Measurements from ENCODE around the gene HLCS.

The HLCS gene

GRCh38 chr21:36732217-36732616 lies 234.3 kb downstream of the HLCS start:
- no peak for DNase-seq (ENCODE audit: low spot score)
- in situ Hi-C loops (cut with MboI; ENCODE audit: low pct_unique_long_range_greater_than_20kb, low sequenced_read_pairs, unreplicated experiment): no loop called here
- no peak for TF ChIP-seq CTCF (IDR thresholded peaks at IDR 0.05; ENCODE audit: extremely low read depth, insufficient read depth, missing control alignments)

- in situ Hi-C loops (cut with MboI; ENCODE audit: low pct_unique_long_range_greater_than_20kb, low sequenced_read_pairs, unreplicated experiment): no loop called here
- DNase-seq (ENCODE audit: low spot score): no peak
- no peak for TF ChIP-seq CTCF (IDR thresholded peaks at IDR 0.05; ENCODE audit: extremely low read depth, insufficient read depth, missing control alignments)
Measured at GRCh38 chr21:36730291-36731281, 235.9 kb downstream of the HLCS start.

GRCh38 chr21:36729310-36729970 lies 237.0 kb downstream of the HLCS start:
- DNase-seq (ENCODE audit: low spot score): no peak
- TF ChIP-seq CTCF (IDR thresholded peaks at IDR 0.05; ENCODE audit: extremely low read depth, insufficient read depth, missing control alignments): no peak
- in situ Hi-C loops (cut with MboI; ENCODE audit: low pct_unique_long_range_greater_than_20kb, low sequenced_read_pairs, unreplicated experiment): no loop called here

- in situ Hi-C loops (cut with MboI; ENCODE audit: low pct_unique_long_range_greater_than_20kb, low sequenced_read_pairs, unreplicated experiment): no loop called here
- DNase-seq (ENCODE audit: low spot score): no peak
- TF ChIP-seq CTCF (IDR thresholded peaks at IDR 0.05; ENCODE audit: extremely low read depth, insufficient read depth, missing control alignments): no peak
Measured at GRCh38 chr21:36728371-36729111, 237.9 kb downstream of the HLCS start.

GRCh38 chr21:36727866-36728265 lies 238.6 kb downstream of the HLCS start:
- TF ChIP-seq CTCF (IDR thresholded peaks at IDR 0.05; ENCODE audit: extremely low read depth, insufficient read depth, missing control alignments): no peak
- DNase-seq (ENCODE audit: low spot score): no peak
- in situ Hi-C loops (cut with MboI; ENCODE audit: low pct_unique_long_range_greater_than_20kb, low sequenced_read_pairs, unreplicated experiment): no loop called here

- TF ChIP-seq CTCF (IDR thresholded peaks at IDR 0.05; ENCODE audit: extremely low read depth, insufficient read depth, missing control alignments): no peak
- in situ Hi-C loops (cut with MboI; ENCODE audit: low pct_unique_long_range_greater_than_20kb, low sequenced_read_pairs, unreplicated experiment): no loop called here
- no peak for DNase-seq (ENCODE audit: low spot score)
Measured at GRCh38 chr21:36725793-36726386, 240.6 kb downstream of the HLCS start.
